AG04449 (cell line): ENCODE data around the gene KCNK2.

ENCODE experiments used
- CTCF ChIA-PET: fragments of 350-600 bp; formaldehyde crosslinking; extraction: SDS; loops from one replicate; lab custom pipeline; 2021; ENCODE audit warnings: antibody characterized with exemption; lab: Yijun Ruan, JAX
- POLR2A ChIA-PET: fragments of 400-600, 350-600 bp; formaldehyde crosslinking; extraction: SDS; loops from one replicate; lab custom pipeline; 2020; ENCODE audit warnings: antibody characterized with exemption, inconsistent platforms; lab: Yijun Ruan, JAX
- DNase-seq: peaks from one replicate; pipeline ENCODE4 v3.0.0-alpha.2; 2010; ENCODE audit warnings: low read depth, low spot score
- H3K4me3 ChIP-seq: 2 replicates; pipeline ENCODE4 v1.5.1; 2011; ENCODE audit warnings: low read depth, mild to moderate bottlenecking, control low read depth, low read length
- TF ChIP-seq, protein P1 (sequence below): IDR thresholded peaks from one replicate; pipeline ENCODE4 v1.5.1; 2011; ENCODE audit warnings: mild to moderate bottlenecking, moderate library complexity, low read length, control low read depth, inconsistent platforms; ENCODE audit not compliant: insufficient read depth; ENCODE audit errors: missing control alignments

Gene KCNK2

DNA sequence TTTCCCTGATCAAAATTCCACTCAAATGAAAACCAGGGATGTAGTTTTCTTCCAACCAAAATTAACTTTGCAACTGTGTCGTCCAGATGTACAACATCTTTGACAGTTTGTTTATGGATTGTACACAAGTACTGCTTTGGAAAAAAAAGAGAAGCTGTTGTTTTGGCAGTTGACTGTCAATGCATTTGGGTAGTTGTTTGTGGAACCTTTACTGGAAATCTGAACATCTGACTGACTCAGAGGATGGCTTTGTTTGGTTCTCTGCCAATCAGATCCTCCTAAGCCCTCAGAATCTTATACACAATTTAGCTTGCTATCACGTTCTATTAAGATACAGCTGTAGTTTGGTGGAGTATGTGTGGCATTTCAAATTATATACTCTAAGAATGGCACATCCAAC lies 195.0 kb downstream of the KCNK2 start:
- DNase-seq = no peak
- TF ChIP-seq, protein P1, sequence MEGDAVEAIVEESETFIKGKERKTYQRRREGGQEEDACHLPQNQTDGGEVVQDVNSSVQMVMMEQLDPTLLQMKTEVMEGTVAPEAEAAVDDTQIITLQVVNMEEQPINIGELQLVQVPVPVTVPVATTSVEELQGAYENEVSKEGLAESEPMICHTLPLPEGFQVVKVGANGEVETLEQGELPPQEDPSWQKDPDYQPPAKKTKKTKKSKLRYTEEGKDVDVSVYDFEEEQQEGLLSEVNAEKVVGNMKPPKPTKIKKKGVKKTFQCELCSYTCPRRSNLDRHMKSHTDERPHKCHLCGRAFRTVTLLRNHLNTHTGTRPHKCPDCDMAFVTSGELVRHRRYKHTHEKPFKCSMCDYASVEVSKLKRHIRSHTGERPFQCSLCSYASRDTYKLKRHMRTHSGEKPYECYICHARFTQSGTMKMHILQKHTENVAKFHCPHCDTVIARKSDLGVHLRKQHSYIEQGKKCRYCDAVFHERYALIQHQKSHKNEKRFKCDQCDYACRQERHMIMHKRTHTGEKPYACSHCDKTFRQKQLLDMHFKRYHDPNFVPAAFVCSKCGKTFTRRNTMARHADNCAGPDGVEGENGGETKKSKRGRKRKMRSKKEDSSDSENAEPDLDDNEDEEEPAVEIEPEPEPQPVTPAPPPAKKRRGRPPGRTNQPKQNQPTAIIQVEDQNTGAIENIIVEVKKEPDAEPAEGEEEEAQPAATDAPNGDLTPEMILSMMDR = no peak
- POLR2A ChIA-PET = no interaction called here

DNA sequence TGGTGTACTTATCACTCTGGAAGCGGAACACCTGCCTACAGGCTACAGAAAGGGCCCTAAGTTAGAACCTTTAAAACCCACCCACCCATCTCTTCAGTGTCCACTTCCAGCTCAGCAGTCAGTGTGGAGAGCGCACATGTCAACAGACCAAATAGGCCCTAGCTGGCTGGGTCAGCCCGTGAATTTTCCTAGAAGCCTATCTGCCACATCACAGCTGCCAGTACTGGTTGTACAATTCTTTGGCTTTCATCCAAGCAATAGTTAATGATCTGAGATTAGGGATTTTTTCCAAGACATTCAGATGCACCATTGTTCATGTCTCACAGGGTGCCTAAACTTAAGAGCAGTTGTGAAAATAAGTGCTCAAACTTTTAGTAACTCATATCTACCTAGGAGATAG lies 197.1 kb downstream of the KCNK2 start:
- TF ChIP-seq, protein P1 = no peak
- POLR2A ChIA-PET = no interaction called here
- no peak for DNase-seq
- CTCF ChIA-PET = interaction anchor here (1.4 kb wide), 1 partner anchor 133 kb away, joined by 3 read pairs; no protein-coding TSS in a partner anchor
- H3K4me3 ChIP-seq = no peak overlapping the region

More for the DNA sequence above, 195.0 kb downstream of the KCNK2 start:
- no peak overlapping the region for H3K4me3 ChIP-seq
- CTCF ChIA-PET = no interaction called here

DNA sequence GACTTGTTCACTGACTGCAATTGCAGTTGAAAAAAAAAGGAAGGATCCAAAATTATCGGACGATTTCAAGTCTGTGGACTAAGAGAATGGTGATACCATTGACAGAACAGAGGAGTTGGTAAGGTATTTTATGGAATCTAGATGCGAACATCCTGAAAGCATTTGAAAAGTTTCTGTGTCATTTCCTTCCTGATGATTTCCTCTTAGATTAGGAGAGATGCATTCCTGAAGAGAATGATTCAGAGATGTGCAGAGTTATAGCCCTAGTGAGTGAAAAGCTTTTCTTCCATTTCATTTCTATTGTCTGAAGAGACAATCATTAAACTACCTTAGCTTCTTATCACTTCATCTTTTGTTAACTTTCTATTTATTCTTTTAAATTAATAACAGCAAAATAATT lies 200.0 kb downstream of the KCNK2 start:
- H3K4me3 ChIP-seq = no peak overlapping the region
- CTCF ChIA-PET = no interaction called here
- TF ChIP-seq, protein P1 = no peak
- no peak for DNase-seq
- POLR2A ChIA-PET = no interaction called here

DNA sequence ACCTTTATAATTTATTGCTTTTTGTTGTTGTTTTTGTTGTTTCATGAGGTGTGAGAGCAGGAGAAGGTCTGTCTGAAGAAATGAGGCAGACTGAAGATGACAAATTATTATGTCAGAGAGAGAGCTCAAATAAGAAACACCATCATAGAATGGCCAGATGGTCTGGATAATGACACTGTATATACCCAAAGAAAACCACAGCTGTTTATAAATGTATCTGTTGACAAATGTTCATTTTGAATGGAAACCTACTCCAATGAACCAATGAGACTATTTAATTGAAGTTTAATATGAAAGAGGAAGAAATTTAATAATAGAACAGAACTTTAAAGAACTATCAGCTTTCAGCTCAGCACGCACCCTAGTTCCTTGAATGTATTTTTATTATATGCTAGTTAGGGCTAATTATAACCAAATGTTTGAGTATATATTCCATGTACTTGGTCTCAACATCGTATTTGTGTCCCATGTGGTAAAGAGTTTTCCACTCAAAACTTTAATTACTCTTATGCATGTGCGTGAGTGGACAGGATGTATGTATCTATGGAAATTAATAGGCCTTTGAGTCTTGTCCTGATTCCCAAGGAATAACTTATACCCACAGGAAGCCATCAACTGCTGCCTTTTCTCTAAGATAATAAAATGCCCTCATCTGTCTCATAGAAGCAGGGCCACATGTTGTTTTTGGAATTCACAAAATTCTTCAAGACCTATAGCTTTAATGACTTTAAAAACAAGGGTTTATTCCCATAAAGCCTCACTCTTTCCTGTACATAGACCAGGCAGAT lies 202.7 kb downstream of the KCNK2 start:
- POLR2A ChIA-PET = no interaction called here
- CTCF ChIA-PET = no interaction called here
- TF ChIP-seq, protein P1 = no peak
- no peak overlapping the region for H3K4me3 ChIP-seq
- DNase-seq = no peak
